ENCODE measurements around the gene ITGB2.

ITGB2 gene

DNA sequence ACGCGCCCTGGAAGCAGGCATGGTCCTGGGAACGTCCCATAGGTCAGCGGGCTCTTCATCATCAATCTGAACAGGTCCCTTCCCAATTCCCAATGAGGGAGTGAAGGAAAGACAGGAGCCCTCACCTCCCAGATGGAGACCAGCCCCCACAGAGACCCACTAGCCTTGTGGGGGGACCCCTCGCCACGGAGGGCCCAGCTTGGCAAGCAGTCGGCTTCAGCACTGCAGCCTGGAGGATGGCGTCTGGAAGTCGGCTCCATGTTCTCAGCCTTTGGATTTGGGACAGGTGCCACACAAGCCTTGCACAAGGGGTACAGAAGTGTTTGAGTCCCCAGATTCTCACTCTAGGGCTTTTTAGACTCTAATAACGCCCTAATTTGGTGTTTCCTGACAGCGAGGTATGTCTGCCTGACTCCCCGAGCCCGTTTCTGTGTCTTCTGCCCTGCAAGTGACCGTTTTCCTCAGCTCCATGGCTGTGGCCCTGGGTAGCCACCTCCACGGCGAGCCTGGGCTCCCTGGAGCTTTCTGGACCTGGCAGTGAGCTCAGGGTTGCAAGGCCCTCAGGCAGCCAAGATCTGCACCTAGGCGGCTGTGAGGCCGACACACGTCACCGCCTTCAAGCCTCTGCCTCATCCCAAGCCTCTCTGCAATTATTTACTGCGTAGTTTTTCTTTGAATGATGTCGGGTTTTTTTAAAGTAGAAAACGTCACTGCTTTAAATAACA lies 77.8 kb downstream of the ITGB2 start:
- H3K27ac Mint-ChIP-seq, result no peak overlapping the region
- ATAC-seq (no peak), DNase-seq (ENCODE audit: low spot score in 2 of 2) (no peak)
- no peaks in the 10 kb centered on the region for H3K9me3 Mint-ChIP-seq
- H3K4me3 Mint-ChIP-seq, result no peak overlapping the region
- peaks cover 10% of the 10 kb centered on the region for H3K4me1 Mint-ChIP-seq
- peaks cover 6% of the 10 kb centered on the region for H3K36me3 Mint-ChIP-seq

- DNase-seq (ENCODE audit: low spot score in 2 of 2) (no peak), ATAC-seq (no peak)
- peaks cover 10% of the 10 kb centered on the region for H3K4me1 Mint-ChIP-seq
- H3K27ac Mint-ChIP-seq, result no peak overlapping the region
- H3K36me3 Mint-ChIP-seq, result peaks cover 6% of the 10 kb centered on the region
- H3K9me3 Mint-ChIP-seq, result no peaks in the 10 kb centered on the region
- no peak overlapping the region for H3K4me3 Mint-ChIP-seq
These were observed 78.6 kb downstream of the ITGB2 start for GRCh38 chr21:44842087-44842486.

DNA sequence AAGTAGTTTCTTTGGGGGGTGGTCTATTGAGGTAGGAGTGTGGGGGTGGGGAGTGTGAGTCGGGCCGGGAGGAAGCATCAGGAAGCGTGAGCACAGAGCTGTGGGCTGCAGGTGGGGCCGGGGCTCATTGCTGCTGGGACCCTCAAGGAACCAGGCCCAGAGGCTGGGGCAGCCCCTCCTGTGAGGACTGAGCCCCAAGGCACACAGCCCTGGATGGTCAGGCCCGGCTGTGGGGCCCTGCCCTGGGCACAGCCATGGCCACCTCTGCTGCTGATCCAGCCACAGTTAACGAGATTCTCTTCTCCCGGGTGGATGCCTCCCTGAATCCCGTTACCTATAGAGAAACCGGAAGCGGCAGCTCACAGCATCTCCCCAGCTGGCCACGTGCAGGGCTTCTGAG lies 79.9 kb downstream of the ITGB2 start:
- Mint-ChIP-seq H3K4me1 (no peaks in the 10 kb centered on the region), H3K4me3 (no peak overlapping the region), H3K36me3 (peaks cover 6% of the 10 kb centered on the region), H3K27ac (no peak overlapping the region), H3K9me3 (no peaks in the 10 kb centered on the region)
- DNase-seq (ENCODE audit: low spot score in 2 of 2), result no peak
- no peak for ATAC-seq

DNA sequence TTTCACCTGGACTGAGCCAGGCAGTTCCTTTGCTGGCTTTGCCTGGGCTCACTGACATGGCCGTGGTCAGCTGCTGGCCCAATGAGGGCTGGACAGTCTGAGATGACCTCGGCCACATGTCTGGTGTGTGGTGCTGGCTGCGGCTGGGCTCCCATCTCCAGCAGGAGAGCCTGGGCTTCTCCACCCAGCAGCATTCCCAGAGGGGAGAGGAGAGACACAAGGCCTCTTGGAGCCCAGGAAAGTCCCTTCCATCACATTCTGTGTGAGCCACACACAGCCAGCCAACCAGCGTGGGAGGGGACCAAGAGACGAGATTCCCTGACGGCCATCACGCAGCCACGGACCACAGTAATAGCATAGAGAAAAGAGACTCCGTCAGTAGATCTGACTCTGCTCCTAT lies 81.7 kb downstream of the ITGB2 start:
- H3K9me3 Mint-ChIP-seq, result no peaks in the 10 kb centered on the region
- DNase-seq (ENCODE audit: low spot score in 2 of 2), result no peak
- H3K4me1 Mint-ChIP-seq, result no peaks in the 10 kb centered on the region
- no peak overlapping the region for H3K27ac Mint-ChIP-seq
- ATAC-seq, result no peak
- no peak overlapping the region for H3K4me3 Mint-ChIP-seq
- H3K36me3 Mint-ChIP-seq, result no peaks in the 10 kb centered on the region

DNA sequence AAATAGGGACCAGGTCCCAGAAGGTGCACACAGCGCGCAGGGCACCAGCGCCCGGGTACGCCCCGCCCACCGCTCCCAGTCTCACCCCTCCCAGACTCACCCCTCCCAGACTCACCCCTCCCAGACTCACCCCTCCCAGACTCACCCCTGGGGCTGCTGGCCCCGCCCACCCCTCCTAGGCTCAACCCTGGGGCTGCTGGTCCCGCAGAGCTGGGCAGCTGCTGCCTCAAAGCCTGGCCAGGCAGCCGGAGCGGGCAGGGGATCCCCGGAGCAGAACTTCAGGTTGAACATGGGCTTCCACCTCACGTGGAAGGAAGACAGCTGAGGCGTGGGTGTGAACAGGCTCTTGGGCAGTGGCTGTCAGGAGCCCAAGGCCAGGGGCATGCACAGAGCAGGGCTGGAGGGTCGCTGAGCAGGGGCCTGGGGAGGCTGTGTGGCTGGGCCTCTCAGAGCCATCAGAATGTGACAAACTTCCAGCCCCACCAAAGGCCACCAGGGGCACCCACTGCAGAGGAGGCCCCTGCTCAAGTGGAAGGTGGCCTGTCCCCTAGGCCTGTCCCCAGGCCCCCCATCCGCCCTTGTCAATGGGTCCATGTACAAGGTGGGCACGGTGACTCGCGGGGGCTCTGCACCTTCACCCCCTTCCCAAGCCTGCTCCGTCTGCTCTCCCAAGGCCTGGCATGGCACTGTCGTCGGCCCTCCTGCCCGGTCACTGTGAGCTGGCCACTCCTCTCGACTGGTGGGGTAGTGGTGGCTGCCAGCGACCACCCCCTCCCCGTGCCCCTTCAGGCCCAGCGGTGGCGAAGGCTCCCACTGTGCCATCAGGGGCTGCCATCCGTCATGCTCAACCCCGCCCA lies 82.4 kb downstream of the ITGB2 start:
- H3K9me3 Mint-ChIP-seq, result no peaks in the 10 kb centered on the region
- H3K4me3 Mint-ChIP-seq, result no peak overlapping the region
- H3K36me3 Mint-ChIP-seq, result no peaks in the 10 kb centered on the region
- DNase-seq (ENCODE audit: low spot score in 2 of 2), result no peak
- H3K4me1 Mint-ChIP-seq, result no peaks in the 10 kb centered on the region
- no peak for ATAC-seq
- no peak overlapping the region for H3K27ac Mint-ChIP-seq

DNA sequence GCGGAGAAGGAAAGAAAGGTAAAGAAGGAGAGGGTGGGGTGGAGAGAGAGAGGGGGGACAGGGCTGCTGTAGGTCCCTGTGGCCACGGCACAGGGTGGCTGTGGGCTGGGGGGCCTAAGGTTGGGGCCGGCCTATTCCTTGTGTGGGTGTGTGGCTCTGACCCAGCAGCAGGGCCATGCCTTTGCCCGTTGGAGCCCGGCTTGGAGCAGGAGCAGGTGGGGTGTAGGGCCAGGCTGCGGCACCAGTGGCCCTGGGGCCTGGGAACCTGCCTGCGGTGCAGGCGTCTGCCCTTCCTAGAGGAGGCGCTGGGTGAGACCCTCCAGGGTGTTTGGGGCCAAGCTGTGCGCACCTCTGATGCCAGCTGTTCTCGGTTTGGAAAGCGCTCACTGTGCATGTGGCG lies 83.2 kb downstream of the ITGB2 start:
- H3K4me1 Mint-ChIP-seq, result no peaks in the 10 kb centered on the region
- H3K27ac Mint-ChIP-seq, result no peak overlapping the region
- ATAC-seq (no peak), DNase-seq (ENCODE audit: low spot score in 2 of 2) (no peak)
- no peaks in the 10 kb centered on the region for H3K36me3 Mint-ChIP-seq
- H3K4me3 Mint-ChIP-seq, result no peak overlapping the region
- H3K9me3 Mint-ChIP-seq, result no peaks in the 10 kb centered on the region

GRCh38 chr21:44836666-44837471 lies 83.8 kb downstream of the ITGB2 start:
- no peaks in the 10 kb centered on the region for H3K9me3 Mint-ChIP-seq
- no peak overlapping the region for H3K4me3 Mint-ChIP-seq
- ATAC-seq (no peak), DNase-seq (ENCODE audit: low spot score in 2 of 2) (no peak)
- no peak overlapping the region for H3K27ac Mint-ChIP-seq
- H3K36me3 Mint-ChIP-seq, result no peaks in the 10 kb centered on the region
- no peaks in the 10 kb centered on the region for H3K4me1 Mint-ChIP-seq

GRCh38 chr21:44836349-44836665 lies 84.4 kb downstream of the ITGB2 start:
- Mint-ChIP-seq H3K4me3 (no peak overlapping the region), H3K4me1 (no peaks in the 10 kb centered on the region), H3K36me3 (no peaks in the 10 kb centered on the region), H3K9me3 (no peaks in the 10 kb centered on the region), H3K27ac (no peak overlapping the region)
- ATAC-seq (no peak), DNase-seq (ENCODE audit: low spot score in 2 of 2) (no peak)
